Posterior vena cava (tissue), 2 donors: Measurements from ENCODE around the gene NIM1K. TPM values are rescaled to one million over a fixed set of nuclear protein-coding genes. Genes with fewer than 3 reads are reported as not detected.
A peak's percentile ranks its signal among the peaks of the same experiment; 100 is the strongest.
"Not testable (repeated sequence)": the region's sequence is repeated elsewhere in the genome, so short reads cannot be mapped to it uniquely, and the experiment has no call there.

Experiments
- DNase-seq: peaks from one replicate; pipeline ENCODE4 v3.0.0-alpha.2; 2020; ENCODE audit warnings: low spot score
- intact Hi-C, 2 donors: fragments of 100-400 bp; cut with DNase I; formaldehyde crosslinking; loops; one replicate each; pipeline versions ENCODE4 v1.14.1 to v1.14.2; 2022 to 2023
- total RNA-seq, 2 donors: library from RNA; stranded (reverse); fragmentation: NEBNext Ultra II Directional; extraction: Animal tissue kit (Norgen Biotek cat#: 25700); gene quantifications; one replicate each; pipeline ENCODE4 v1.2.1, GENCODE V29; 2021
- donor health status: DM: yes; HTN: yes; CAD: no.
- donor health status: DM: yes; HTN: yes; CAD: no.

NIM1K gene
- total RNA-seq, 2 donors from 2014 or later = 0.67 to 0.83 TPM

- no peak for DNase-seq
- intact Hi-C loops = no loop called here
Measured at GRCh38 chr5:43182421-43182820, 9.6 kb upstream of the NIM1K start.

GRCh38 chr5:43183101-43183500, 8.9 kb upstream of the NIM1K start:
- DNase-seq = not testable (repeated sequence)

GRCh38 chr5:43190755-43191603, 1.0 kb upstream of the NIM1K start:
- no peak for DNase-seq
- intact Hi-C loops = no loop called here

More at GRCh38 chr5:43183101-43183500, 8.9 kb upstream of the NIM1K start:
- intact Hi-C loops = not testable (repeated sequence)

- intact Hi-C loops = no loop called here
- peak; percentile 83 for DNase-seq
Measured at GRCh38 chr5:43192558-43193180, 644 bp downstream of the NIM1K start.

- DNase-seq = no peak
- intact Hi-C loops = no loop called here
Measured at GRCh38 chr5:43193181-43193893, 1.3 kb downstream of the NIM1K start.

- no peak for DNase-seq
- intact Hi-C loops = no loop called here
Measured at GRCh38 chr5:43193894-43194265, 1.9 kb downstream of the NIM1K start.

- intact Hi-C loops = no loop called here
- no peak for DNase-seq
Measured at GRCh38 chr5:43195670-43196265, 3.7 kb downstream of the NIM1K start.

- no peak for DNase-seq
- intact Hi-C loops = no loop called here
Measured at GRCh38 chr5:43197535-43197934, 5.5 kb downstream of the NIM1K start.

- DNase-seq, intact Hi-C loops: not testable (repeated sequence)
Measured at GRCh38 chr5:43201442-43201841, 9.4 kb downstream of the NIM1K start.

GRCh38 chr5:43202380-43202779, 10.4 kb downstream of the NIM1K start:
- no peak for DNase-seq
- intact Hi-C loops = no loop called here

- intact Hi-C loops = no loop called here
- DNase-seq = no peak
Measured at GRCh38 chr5:43203373-43203772, 11.3 kb downstream of the NIM1K start.

- intact Hi-C loops = no loop called here
- no peak for DNase-seq
Measured at GRCh38 chr5:43204958-43205357, 12.9 kb downstream of the NIM1K start.

GRCh38 chr5:43207601-43208000, 15.6 kb downstream of the NIM1K start:
- intact Hi-C loops = no loop called here
- no peak for DNase-seq

GRCh38 chr5:43208658-43209057, 16.6 kb downstream of the NIM1K start:
- intact Hi-C loops = no loop called here

GRCh38 chr5:43209060-43209459, 17.0 kb downstream of the NIM1K start:
- DNase-seq = no peak
- intact Hi-C loops = no loop called here

More at GRCh38 chr5:43208658-43209057, 16.6 kb downstream of the NIM1K start:
- DNase-seq = no peak

GRCh38 chr5:43209833-43210232, 17.8 kb downstream of the NIM1K start:
- intact Hi-C loops = no loop called here
- no peak for DNase-seq

GRCh38 chr5:43210570-43210969, 18.5 kb downstream of the NIM1K start:
- no peak for DNase-seq
- intact Hi-C loops = no loop called here

- intact Hi-C loops = no loop called here
- DNase-seq = no peak
Measured at GRCh38 chr5:43213951-43214350, 21.9 kb downstream of the NIM1K start.

- intact Hi-C loops = no loop called here
- DNase-seq = no peak
Measured at GRCh38 chr5:43215073-43215631, 23.1 kb downstream of the NIM1K start.

GRCh38 chr5:43216941-43217340, 24.9 kb downstream of the NIM1K start:
- intact Hi-C loops = no loop called here
- no peak for DNase-seq
